Vagina (tissue), 2 donors: ENCODE results near the gene SLC12A7. TPM values are rescaled to one million over a fixed set of nuclear protein-coding genes. Genes with fewer than 3 reads are reported as not detected.

Experiments
- DNase-seq, 2 donors: peaks; one replicate each; pipeline ENCODE4 v3.0.0-alpha.2; 2017; ENCODE audit errors: extremely low spot score in 2 of 2
- H3K27ac ChIP-seq: fragments of 200-600 bp; sonication (generic); one replicate; pipeline ENCODE4 v1.5.1; 2019
- H3K27me3 ChIP-seq: fragments of 200-600 bp; sonication (generic); one replicate; pipeline ENCODE4 v1.5.1; 2019
- H3K36me3 ChIP-seq, 2 donors: fragments of 200-600 bp; sonication (generic); one replicate each; pipeline ENCODE4 v1.5.1; 2017 to 2019
- H3K4me1 ChIP-seq: fragments of 200-600 bp; sonication (generic); one replicate; pipeline ENCODE4 v1.5.1; 2019
- H3K4me3 ChIP-seq, 2 donors: fragments of 200-600 bp; sonication (generic); 1 replicate in 1 of 2; 2 replicates in 1 of 2; pipeline ENCODE4 v1.5.1; 2016 to 2019
- H3K9me3 ChIP-seq: fragments of 200-600 bp; sonication (generic); one replicate; pipeline ENCODE4 v1.5.1; 2019
- CTCF ChIP-seq, 3 experiments: fragments of 450-650 bp in 2 of 3; fragments of 200-600 bp in 1 of 3; sonication (generic) in 1 of 3; IDR thresholded peaks; one replicate each; pipeline ENCODE4 v1.5.1; 2017 to 2019; ENCODE audit warnings: antibody characterized with exemption in 3 of 3, mild to moderate bottlenecking in 2 of 3, moderate library complexity in 2 of 3
- POLR2A ChIP-seq, 2 donors: fragments of 450-650 bp; IDR thresholded peaks; one replicate each; pipeline ENCODE4 v1.6.1; 2017; ENCODE audit warnings: antibody characterized with exemption in 2 of 2, mild to moderate bottlenecking in 2 of 2, moderate library complexity in 2 of 2
- POLR2AphosphoS5 ChIP-seq, 2 donors: sonication (generic); formaldehyde crosslinking; IDR thresholded peaks; one replicate each; pipeline ENCODE4 v1.9.0; 2017; ENCODE audit warnings: antibody characterized with exemption in 2 of 2, mild to moderate bottlenecking in 2 of 2, low read depth in 1 of 2; ENCODE audit not compliant: insufficient read depth in 1 of 2
- intact Hi-C: fragments of 100-400 bp; cut with DNase I; formaldehyde crosslinking; loops from one replicate; pipeline ENCODE4 v1.15.1; 2023
- total RNA-seq: library from RNA; depleted of rRNA; stranded (reverse); fragments of >200 nt; gene quantifications from one replicate; pipeline ENCODE4 v1.2.3, GENCODE V29; 2016

Gene SLC12A7
- total RNA-seq, 1 donor from 2014 or later = 21.6 TPM

GRCh38 chr5:1009359-1010180, 102.3 kb downstream of the SLC12A7 start:
- TF ChIP-seq POLR2A (IDR thresholded peaks at IDR 0.05) (no peak), CTCF (IDR thresholded peaks at IDR 0.05) (no peak)
- Histone ChIP-seq H3K4me1 (peaks cover 26% of the 10 kb centered on the region), H3K4me3 (peak overlapping the region; percentile 37 to 63), H3K36me3 (no peaks in the 10 kb centered on the region), H3K9me3 (no peaks in the 10 kb centered on the region), H3K27me3 (peaks cover 7% of the 10 kb centered on the region), H3K27ac (no peak overlapping the region)
- intact Hi-C loops = no loop called here
- no peak for DNase-seq

- Histone ChIP-seq H3K9me3 (no peaks in the 10 kb centered on the region), H3K27ac (no peak within 1 kb of the TSS), H3K4me1 (peaks cover 34% of the 10 kb centered on the region), H3K36me3 (no peaks in the 10 kb centered on the region), H3K4me3 (peak within 1 kb of the TSS; percentile 37 to 63), H3K27me3 (peaks cover 7% of the 10 kb centered on the region)
- TF ChIP-seq POLR2AphosphoS5 (IDR thresholded peaks at IDR 0.05; ENCODE audit: insufficient read depth in 1 of 2, low read depth in 1 of 2) (no peak), CTCF (IDR thresholded peaks at IDR 0.05) (peak; percentile 23 to 55 (median 45)), POLR2A (IDR thresholded peaks at IDR 0.05) (no peak)
- intact Hi-C loops = no loop called here
- DNase-seq = no peak
Observed at GRCh38 chr5:1008451-1009358, 103.2 kb downstream of the SLC12A7 start, which contains the start of gene NKD2. NKD2 (plus strand) TSS chr5:1008802; CDS start chr5:1009058, 256 bp downstream.

GRCh38 chr5:1007681-1008450, 104.0 kb downstream of the SLC12A7 start:
- Histone ChIP-seq H3K4me3 (no peak overlapping the region), H3K27me3 (peaks cover 7% of the 10 kb centered on the region), H3K4me1 (peaks cover 37% of the 10 kb centered on the region), H3K27ac (no peak overlapping the region), H3K9me3 (no peaks in the 10 kb centered on the region), H3K36me3 (no peaks in the 10 kb centered on the region)
- DNase-seq = no peak
- intact Hi-C loops = no loop called here
- TF ChIP-seq POLR2A (IDR thresholded peaks at IDR 0.05) = no peak
- TF ChIP-seq CTCF (IDR thresholded peaks at IDR 0.05) = no peak
- TF ChIP-seq POLR2AphosphoS5 (IDR thresholded peaks at IDR 0.05; ENCODE audit: insufficient read depth in 1 of 2, low read depth in 1 of 2) = no peak

GRCh38 chr5:1007221-1007680, 104.6 kb downstream of the SLC12A7 start:
- intact Hi-C loops = no loop called here
- Histone ChIP-seq H3K27me3 (peaks cover 7% of the 10 kb centered on the region), H3K4me3 (no peak overlapping the region), H3K9me3 (no peaks in the 10 kb centered on the region), H3K36me3 (no peaks in the 10 kb centered on the region), H3K4me1 (peaks cover 37% of the 10 kb centered on the region), H3K27ac (no peak overlapping the region)
- DNase-seq = no peak
- no peak for TF ChIP-seq POLR2A (IDR thresholded peaks at IDR 0.05)
- no peak for TF ChIP-seq CTCF (IDR thresholded peaks at IDR 0.05)
- no peak for TF ChIP-seq POLR2AphosphoS5 (IDR thresholded peaks at IDR 0.05; ENCODE audit: insufficient read depth in 1 of 2, low read depth in 1 of 2)
